Measurements from ENCODE around the gene TPST2.

DNA sequence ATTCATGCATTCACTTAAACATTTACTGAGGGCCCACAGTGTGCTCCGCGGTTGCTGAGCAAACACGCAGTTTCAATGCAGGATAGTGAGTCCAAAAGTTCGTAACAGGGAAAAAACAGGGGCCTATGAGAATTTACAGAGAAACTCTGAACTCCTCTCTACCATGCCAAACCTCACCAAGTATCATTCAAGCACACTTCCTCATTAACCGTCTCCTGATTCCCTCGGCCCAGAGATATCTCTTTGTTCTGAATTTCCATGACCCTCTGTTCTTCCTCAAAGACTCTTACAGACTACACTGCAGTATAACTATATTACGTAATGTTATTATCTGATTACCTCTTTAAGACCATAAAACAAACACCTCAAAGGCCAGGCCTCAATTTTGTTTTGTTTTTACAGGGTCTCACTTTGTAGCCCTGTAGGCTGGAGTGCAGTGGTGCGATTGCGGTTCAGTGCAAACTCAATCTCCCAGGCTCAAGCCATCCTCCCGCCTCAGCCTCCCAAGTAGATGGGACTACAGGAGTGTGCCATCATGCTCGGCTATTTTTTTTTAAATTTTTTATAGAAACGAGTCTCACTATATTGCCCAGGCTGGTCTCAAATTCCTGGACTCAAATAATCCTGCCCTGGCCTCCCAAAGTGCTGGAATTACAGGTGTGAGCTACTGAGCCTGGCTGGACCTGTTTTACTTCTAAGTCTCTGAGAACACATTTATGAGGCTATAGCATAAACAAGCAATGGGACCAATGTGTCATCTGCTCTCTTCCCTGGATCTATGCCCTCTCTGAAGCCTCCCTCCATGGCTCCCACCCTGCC, 109.9 kb downstream of the TPST2 start:
- TF ChIP-seq, protein P1, sequence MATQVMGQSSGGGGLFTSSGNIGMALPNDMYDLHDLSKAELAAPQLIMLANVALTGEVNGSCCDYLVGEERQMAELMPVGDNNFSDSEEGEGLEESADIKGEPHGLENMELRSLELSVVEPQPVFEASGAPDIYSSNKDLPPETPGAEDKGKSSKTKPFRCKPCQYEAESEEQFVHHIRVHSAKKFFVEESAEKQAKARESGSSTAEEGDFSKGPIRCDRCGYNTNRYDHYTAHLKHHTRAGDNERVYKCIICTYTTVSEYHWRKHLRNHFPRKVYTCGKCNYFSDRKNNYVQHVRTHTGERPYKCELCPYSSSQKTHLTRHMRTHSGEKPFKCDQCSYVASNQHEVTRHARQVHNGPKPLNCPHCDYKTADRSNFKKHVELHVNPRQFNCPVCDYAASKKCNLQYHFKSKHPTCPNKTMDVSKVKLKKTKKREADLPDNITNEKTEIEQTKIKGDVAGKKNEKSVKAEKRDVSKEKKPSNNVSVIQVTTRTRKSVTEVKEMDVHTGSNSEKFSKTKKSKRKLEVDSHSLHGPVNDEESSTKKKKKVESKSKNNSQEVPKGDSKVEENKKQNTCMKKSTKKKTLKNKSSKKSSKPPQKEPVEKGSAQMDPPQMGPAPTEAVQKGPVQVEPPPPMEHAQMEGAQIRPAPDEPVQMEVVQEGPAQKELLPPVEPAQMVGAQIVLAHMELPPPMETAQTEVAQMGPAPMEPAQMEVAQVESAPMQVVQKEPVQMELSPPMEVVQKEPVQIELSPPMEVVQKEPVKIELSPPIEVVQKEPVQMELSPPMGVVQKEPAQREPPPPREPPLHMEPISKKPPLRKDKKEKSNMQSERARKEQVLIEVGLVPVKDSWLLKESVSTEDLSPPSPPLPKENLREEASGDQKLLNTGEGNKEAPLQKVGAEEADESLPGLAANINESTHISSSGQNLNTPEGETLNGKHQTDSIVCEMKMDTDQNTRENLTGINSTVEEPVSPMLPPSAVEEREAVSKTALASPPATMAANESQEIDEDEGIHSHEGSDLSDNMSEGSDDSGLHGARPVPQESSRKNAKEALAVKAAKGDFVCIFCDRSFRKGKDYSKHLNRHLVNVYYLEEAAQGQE (IDR thresholded peaks at IDR 0.05; ENCODE audit: insufficient read depth in 1 of 2, low read depth in 2 of 2, low read length in 2 of 2) = no peak
- TF ChIP-seq SIN3A (IDR thresholded peaks at IDR 0.05; ENCODE audit: borderline replicate concordance, insufficient read depth, low read length) = no peak
- no peak for TF ChIP-seq POLR2AphosphoS5 (IDR thresholded peaks at IDR 0.05; ENCODE audit: low read depth, low read length)
- TF ChIP-seq TAF1 (IDR thresholded peaks at IDR 0.05; ENCODE audit: borderline replicate concordance, insufficient read depth, low read length) = no peak
- TF ChIP-seq FOXP2 (optimal IDR thresholded peaks at IDR 0.05; ENCODE audit: borderline replicate concordance, extremely low read depth, extremely low read length, insufficient read depth) = no peak

All from PFSK-1 (cell line).